HG03469 (cell line): Measurements from ENCODE around the gene CACNB1.
"Not testable (repeated sequence)": the region's sequence is repeated elsewhere in the genome, so short reads cannot be mapped to it uniquely, and the experiment has no call there.

Source experiments
- ATAC-seq: cut with Tn5 transposase; IDR thresholded peaks from one replicate; pipeline ENCODE4 v1.9.1; 2021; ENCODE audit warnings: mild to moderate bottlenecking, moderate library complexity, moderate number of reproducible peaks; ENCODE audit not compliant: unreplicated experiment

CACNB1 gene

DNA sequence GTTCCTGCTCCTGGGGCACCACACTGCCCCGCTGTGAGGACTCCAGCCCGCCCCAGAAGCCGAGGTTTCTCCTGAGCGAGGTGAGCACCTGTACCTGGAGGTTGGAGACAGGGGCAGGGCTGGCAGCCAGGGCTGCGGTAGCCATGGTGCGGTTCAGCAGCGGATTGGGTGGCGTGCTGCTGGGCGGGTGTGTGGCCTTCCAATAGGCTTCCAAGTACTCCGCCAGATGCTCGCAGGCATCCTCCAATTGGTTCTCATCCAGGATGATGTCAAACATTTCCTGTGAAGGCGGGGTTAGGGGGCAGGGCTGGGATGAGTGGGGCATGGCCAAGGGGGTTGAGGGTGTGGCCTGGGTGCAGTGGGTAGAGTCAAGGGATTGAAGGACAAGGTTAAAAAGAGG lies 20.2 kb downstream of the CACNB1 start:
- no peak for ATAC-seq

DNA sequence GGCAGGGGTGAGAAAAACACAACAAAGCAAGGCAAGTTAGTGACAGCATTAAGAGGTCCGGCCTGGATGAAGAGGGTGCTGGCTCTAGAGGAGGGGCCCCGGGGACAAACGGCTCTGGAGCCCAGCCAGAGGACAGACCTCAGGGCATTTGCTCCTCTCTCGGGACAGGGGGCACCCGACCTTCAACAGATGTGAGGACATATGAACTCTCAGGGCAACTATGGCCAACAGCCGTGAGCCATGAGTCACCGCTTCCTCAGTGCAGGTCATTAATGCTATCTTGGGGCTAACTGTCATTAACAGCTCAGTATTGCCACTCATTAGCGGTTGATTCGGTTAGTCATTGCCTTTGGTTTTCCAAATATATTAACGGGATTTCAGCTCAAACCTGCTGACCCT lies 21.8 kb downstream of the CACNB1 start:
- no peak for ATAC-seq

DNA sequence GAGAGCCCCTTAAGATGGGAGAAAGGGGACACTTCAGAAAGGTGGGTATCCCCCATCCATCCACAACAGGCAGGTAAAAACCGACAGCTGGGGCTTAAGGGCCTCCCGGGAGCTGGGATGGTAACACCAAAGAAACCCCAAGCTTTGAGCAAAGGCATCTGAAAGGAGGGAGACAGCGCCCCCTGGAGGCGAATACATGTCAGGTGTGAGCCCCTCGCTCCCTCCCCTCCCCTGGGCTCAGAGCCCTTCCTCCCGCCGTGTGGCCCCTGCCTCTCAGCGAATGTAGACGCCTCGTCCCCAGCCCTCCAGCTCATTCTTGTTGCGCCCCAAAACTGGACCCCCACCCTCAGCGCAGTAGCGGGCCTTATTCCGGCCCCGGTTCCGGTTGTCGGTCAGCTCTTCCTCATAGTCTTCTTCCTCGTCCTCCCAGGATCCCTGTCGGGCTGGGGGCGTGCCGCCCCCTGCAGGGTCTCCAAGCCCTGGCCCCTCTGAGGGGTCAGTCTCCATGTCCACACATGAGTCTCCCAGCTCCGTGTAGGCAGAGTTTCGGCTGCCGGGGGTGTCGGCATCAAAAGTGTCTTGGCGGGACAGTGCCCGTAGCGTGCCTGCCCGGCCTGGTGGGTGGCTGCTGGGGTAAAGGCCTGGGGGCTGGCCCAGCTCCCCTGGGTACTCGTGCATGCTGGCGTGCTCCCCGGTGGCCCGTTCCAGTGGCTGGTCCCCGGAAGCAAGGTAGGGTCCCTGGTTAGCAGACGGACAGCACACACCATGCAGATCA lies 22.4 kb downstream of the CACNB1 start:
- no peak for ATAC-seq

DNA sequence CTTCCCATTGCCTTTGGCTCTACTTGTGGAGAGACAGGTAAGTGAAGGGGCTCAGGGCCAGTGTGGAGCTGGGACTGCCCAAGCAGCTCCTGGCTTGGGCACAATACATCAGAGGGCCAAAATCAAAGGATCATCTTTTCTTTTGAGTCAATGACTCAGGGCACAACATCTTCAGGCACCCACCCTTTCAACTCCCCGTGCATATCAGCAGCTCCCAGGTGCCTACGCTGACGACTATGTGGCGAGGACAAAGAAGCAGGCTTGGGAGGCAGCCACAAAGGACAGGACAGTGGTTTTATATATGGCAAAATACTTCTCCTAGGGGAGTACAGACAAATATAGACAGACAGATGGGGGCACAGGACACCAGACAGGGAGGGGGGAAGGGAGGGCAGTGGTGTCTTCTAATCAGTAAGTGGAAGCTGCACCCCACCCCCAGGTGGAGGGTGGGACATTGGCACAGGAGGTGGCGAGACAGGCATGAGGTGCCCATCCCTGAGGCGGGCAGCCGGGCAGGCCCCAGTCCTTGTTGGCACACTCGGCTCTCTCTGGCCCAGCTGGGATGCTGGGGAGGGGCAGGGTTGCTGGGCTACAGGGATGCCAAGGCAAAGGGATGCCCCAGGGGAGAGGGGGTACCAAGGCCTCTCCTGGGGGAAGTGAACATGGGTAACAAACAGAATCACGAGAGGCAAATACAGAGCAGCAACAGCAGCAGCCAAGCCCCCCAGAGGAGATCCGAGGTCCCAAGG lies 23.8 kb downstream of the CACNB1 start:
- ATAC-seq, result no peak

DNA sequence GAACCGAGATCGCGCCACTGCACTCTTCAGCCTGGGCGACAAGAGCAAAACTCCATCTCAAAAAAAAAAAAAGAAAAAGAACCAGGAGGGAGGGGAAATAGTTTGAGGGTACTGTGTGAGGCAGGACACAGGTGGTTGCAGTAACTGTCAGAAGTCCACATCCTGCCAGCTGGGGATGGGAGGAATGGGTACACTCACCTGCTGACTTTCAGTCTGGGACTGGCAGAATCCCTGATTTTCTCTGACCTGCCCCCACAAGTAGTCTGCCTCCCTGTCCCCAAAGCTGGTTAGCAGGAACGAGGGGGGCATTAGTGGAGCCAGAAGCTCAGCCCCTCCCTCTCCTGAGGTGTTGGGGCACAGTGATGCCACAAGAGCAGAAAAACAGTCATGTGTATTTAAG lies 24.4 kb downstream of the CACNB1 start:
- no peak for ATAC-seq

DNA sequence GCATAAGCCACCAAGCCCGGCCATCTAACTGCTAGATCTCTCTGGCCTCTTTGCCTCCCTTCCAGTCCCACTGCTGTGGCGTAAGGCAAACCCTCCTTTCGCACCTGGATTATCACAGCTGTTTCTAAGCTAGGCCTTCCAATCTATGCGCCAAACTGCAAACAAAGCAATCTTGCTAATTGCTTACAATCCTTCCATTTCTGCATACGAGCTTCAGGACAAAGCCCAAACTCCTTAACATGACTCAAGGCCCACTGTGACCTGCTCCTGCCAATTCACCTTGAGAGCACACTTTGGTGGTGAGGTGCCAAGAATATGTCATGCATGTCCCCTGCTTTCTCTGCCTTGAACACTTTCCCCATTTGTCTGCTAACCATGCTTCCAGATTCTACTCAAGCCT lies 25.5 kb downstream of the CACNB1 start:
- no peak for ATAC-seq

DNA sequence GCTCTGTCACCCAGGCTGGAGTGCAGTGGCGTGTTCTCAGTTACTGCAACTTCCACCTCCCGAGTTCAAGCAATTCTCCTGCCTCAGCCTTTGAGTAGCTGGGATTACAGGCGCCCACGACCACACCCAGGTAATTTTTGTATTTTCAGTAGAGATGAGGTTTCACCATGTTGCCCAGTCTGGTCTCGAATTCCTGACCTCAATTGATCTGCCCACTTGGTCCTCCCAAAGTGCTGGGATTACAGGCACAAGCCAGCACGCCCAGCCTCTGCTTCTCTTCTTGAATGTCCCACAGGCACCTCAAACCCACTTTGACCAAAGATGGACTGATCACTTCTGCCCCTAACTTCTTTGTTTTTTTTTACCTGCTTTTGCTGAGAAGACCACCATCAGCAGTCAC lies 26.9 kb downstream of the CACNB1 start:
- ATAC-seq, result no peak

DNA sequence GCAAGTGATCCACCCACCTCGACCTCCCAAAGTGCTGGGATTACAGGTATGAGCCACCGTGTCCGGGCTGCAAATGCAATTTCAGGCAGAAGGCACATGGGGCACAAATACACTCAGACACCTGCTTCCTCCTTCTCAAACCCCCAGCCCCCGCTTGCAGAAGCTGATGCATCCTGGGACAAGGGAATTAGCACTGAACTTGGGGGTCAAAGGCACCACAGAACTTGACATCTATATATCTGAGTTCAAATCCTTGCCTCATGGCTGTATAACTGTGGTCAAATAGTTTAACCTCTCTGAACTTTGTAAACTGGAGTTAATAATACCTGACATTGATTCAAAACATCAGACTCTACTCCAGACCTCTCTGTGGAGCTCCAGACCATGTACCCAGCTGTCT lies 27.4 kb downstream of the CACNB1 start:
- no peak for ATAC-seq

DNA sequence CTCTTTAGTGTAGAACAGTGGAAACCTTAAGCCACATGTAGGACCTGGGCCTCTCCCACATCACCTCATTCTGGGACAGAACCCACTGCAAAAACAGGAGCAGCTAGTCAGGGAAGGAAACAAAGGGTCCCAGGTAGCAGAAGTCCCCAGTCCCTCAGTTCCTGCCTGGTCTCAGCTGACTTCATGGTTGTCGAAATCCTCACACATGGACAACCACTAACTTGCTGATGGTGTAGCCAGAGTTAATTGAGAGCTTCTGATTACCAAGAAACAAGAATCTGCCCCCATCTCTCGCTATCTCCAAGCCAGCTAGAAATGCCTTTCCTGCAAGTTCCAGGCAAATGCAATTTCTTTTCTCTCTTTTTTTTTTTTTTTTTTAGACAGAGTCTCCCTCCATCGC lies 28.0 kb downstream of the CACNB1 start:
- ATAC-seq, result no peak

DNA sequence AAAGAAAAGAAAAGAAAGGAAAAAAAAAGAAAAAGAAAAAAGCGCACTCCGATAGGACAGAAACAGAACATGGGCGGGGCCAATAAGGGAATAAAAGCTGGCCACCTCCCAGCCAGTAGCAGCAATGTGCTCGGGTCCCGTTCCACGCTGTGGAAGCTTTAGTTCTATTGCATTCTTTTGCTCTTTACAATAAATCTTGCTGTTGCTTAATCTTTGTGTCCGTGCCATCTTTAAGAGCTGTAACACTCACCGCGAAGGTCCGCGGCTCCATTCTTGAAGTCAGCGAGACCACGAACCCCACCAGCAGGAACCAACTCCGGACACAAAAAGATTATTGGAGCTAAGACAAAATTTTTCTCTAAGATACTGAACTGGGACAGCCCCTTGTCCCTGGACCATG lies 28.4 kb downstream of the CACNB1 start:
- no peak for ATAC-seq

DNA sequence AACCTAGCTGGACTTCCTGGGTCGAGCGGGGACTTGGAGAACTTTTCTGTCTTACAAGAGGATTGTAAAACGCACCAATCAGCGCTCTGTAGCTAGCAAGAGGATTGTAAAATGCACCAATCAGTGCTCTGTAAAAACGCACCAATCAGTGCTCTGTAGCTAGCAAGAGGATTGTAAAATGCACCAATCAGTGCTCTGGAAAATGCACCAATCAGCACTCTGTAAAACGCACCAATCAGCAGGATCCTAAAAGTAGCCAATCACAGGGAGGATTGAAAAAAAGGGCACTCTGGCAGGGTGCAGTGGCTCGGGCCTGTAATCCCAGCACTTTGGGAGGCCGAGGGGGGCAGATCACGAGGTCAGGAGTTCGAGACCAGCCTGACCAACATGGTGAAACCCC lies 29.0 kb downstream of the CACNB1 start:
- ATAC-seq, result not testable (repeated sequence)

DNA sequence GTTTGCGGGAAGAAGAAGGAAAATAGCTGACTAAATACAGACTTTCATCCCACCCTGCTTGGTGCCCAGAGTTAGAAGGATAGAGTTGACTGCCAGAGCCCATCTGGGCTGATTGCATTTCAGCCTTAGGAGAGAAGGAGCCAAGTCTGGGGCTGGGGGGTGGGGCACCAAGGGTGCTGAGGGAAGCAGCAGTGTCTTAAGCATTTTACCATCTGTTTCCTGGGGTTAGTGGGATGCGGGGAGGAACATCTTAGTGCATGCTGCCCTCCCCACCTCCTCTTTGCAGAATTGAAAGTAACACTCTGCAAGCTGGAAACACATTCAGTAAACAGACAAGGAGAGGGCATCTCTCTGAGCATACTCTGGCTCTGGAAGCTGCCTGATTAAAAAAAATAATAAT lies 30.0 kb downstream of the CACNB1 start:
- no peak for ATAC-seq

DNA sequence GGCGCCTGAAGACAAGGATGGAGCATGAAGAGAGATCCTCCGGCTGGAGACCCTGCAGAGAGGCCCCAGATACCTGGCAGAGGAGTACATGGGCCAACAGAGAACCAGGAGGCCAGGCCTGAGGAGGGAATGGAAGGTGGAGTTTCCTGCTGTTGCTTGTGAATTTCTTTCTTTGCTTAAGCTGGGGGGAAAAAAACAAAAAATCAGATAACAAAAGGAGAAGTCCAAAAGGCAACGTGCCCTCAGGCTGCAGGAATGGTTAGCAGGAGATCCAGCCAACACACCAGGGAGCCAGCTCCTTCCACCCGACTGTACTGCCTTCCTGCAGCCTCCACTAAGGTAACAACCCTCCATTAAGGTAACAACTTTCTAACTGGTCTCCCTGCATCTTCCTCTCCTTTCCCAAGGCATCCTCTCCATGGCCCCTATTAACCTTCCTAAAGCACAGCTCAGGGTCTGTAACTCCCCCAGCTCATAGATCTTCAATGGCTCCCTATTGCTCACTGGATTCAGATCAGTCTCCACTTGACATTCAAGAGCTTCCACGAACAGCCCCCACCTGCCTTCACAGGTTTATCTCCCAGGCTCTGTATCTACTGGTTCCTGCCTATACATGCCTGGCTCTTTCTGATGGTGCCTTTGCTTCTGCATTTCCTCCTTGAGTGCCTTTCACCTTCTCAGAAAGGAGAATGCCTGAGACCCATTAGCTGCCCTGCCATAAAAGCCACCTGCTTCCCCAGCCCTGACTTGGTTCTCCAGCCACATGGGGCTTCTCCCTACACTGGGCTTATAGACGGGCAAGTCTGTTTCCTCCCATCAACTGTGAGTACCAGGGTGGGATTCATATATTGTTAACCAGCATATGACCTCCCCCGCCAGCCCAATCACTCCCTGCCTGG lies 30.8 kb downstream of the CACNB1 start:
- no peak for ATAC-seq

DNA sequence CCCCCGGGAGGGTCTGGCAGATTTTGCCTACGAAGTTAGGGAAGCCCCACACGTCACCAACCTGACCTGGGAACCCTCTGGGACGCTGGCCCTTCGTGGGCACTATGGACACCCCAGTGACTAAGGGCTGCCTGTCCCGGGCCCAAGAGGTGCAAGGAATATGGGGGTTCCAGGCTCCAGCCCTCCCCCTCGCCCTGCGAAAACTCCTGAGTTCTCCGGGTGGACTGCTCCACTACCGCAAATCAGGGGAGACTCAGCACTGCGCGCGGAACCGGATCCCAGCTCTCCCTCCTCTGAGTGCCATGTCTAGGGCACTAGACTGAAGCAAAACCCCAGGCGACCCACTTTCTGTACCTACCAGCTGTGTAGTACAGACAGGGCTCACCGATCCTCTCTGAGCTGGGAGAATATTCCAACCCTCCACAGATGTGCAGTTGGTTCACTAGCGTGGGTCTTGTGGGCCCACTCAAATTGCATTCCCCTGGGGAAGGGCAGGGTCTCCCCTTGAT lies 31.6 kb downstream of the CACNB1 start, which contains the start of gene ARL5C:
Gene ARL5C, minus strand, starts transcription at position 321 of the 509 bp plus-strand sequence. CDS start 401 bp downstream, outside the sequence.
- no peak for ATAC-seq

DNA sequence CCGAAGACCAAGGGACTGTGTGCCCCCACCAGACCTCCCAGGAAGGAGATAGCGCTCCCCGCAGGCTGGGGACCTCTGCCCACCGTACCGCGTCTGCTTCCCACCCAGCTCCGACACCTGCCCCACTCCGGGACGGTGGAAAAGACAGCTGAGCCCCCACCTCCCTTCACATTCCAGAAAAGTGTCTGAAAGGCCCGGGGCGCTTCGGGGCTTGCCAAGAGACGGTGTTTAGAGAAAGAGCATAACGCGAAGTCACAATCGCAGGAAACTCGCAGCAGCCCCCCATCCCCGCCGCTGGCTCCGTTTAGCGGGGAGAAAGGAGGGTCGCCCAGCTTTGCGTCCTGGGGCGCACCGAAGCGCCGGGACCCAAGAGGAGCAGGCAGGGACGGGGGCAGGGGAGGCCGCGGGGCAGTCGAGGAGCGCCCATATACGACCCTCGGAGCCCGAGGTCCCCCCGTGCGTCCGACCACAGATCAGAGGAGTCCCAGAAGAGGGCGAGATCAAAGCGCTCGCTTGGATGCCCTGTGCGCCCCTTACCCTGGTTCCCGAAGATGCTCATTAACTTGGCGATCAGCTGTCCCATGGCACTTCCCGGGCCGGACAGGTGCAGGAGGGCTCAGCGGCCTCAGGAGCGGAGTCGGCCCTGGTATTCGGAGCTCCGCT lies 32.2 kb downstream of the CACNB1 start:
- no peak for ATAC-seq

DNA sequence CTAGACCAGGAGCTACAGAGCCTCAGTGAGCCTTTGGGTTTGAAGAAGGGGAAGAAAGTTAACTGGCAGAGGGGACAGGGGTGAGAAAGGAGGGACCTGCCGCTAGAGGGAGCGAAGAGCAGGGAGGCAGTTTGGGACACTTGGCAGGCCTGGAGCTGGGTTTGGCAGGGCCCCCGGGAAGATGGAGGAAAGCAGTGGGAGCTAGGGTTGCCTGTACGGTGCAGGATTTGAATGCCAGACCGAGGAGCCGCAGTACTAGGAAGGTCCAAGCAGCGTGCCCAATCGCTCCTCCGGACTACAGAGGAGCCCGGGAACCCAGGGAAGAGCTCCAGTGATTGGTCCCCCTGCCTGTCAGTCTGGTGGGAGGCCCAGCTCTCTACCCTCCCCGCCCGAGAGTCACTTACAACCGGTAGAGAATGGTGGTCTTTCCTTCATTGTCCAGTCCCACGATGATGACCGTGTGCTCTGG lies 32.8 kb downstream of the CACNB1 start:
- no peak for ATAC-seq

DNA sequence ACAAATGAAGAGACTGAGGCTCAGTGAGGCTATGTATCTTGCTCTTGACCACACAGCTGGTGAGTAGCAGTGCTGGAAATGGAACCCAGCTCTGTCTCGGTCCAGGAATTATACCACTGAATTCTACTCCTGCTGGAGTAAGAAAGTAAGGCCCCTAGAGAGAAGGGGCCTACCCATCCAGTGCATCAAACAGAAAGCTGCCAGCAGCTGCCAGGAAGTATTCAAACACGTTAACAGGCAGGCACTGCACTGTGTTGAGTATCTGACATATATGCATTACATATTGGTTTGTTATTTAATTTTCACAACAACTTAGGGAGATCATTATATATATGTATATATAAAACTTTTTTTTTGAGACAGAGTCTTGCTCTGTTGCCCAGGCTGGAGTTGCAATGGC lies 35.5 kb downstream of the CACNB1 start:
- ATAC-seq, result no peak

DNA sequence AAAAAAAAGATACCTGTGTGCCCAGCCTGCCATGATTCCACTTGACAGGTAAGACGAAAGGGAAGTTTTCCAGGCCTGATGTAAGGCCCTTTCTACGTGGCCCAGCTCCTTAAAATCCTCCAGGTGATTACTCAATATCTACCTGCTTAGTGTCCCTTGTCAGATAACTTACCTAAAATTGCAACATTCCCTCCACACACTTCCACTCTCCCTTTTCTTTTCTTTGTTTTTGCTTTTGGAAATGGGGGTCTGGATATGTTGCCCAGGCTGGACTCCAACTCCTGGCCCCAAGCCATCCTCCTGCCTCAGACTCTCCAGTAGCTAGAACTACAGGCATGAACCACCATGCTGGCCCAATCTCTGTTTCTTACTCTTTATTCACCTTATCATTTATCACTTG lies 38.8 kb downstream of the CACNB1 start:
- ATAC-seq, result no peak

DNA sequence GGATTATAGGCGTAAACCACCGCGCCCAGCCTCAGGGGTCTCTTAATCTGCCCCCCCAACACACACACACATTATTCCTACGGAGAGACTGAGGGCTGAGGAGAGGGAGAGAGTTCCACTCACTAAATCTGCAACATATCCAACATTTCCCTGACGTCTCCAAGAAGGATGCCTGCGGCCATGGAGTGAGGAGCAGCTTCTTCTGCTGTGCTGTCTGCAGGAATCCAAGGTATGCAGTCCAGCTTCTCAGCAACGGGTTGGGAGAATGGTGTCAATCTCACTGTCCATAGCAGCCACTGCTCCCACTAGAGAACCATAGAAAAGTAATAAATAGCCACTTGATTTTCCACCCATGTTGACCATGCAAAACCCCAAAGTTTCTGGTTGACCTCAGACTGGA lies 41.0 kb downstream of the CACNB1 start:
- no peak for ATAC-seq

DNA sequence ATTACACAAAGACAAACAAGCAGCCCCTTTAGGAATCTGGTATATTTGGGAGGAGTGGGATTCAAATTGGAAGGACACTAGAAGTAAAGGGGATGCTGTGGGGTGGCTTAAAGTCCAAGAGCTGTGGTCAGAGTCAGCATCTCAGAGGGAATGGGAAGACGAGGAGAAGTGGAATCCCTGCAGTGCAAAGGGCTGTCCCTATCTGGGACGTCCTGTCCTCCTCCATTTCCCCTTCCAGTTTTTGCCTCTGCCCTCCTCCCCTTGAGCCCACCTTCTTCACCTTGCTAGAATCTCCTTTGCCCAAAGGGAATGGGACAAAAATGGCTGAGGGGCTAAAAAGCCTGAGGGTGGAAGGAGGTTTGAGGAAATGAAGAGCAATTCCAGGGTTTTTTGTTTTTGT lies 41.8 kb downstream of the CACNB1 start:
- ATAC-seq, result no peak
